Ovary (tissue), 3 donors: ENCODE measurements around the gene SPA17.

ENCODE experiments used
- CTCF ChIP-seq, 3 donors: fragments of 450-650 bp in 2 of 3; fragments of 200-600 bp in 1 of 3; IDR thresholded peaks; one replicate each; pipeline versions ENCODE4 v1.5.1 to v1.8.0; 2016 to 2022; ENCODE audit warnings: antibody characterized with exemption in 3 of 3, mild to moderate bottlenecking in 1 of 3
- EP300 ChIP-seq: sonication (generic); formaldehyde crosslinking; IDR thresholded peaks from one replicate; pipeline ENCODE4 v1.6.1; 2017; ENCODE audit warnings: antibody characterized with exemption
- donor health status: DM: no; HTN: no; CAD: no.

GRCh38 chr11:124718801-124719200, 45.1 kb downstream of the SPA17 start:
- no peak for TF ChIP-seq CTCF (IDR thresholded peaks at IDR 0.05)
- no peak for TF ChIP-seq EP300
